Esophagus muscularis mucosa (tissue), 4 donors: Measurements from ENCODE around the gene PLPP1. TPM values are rescaled to one million over a fixed set of nuclear protein-coding genes. Genes with fewer than 3 reads are reported as not detected.
"Not testable (repeated sequence)": the region's sequence is repeated elsewhere in the genome, so short reads cannot be mapped to it uniquely, and the experiment has no call there.

Experiments used
- DNase-seq: peaks from one replicate; pipeline ENCODE4 v3.0.0-alpha.2; 2017; ENCODE audit errors: extremely low spot score
- H3K27ac ChIP-seq, 4 donors: fragments of 200-600 bp; sonication (generic); replicated peaks in 1 of 4; 1 replicate in 3 of 4; 2 replicates in 1 of 4; pipeline ENCODE4 v1.5.1; 2016 to 2019; ENCODE audit warnings: mild to moderate bottlenecking in 1 of 4
- H3K27me3 ChIP-seq, 4 donors: fragments of 200-600 bp; sonication (generic); one replicate each; pipeline versions ENCODE4 v1.5.1 to v1.6.0; 2016 to 2019
- H3K36me3 ChIP-seq, 4 donors: fragments of 200-600 bp; sonication (generic); one replicate each; pipeline ENCODE4 v1.5.1; 2016 to 2019
- H3K4me1 ChIP-seq, 4 donors: fragments of 200-600 bp; sonication (generic); one replicate each; pipeline ENCODE4 v1.5.1; 2016 to 2019
- H3K4me3 ChIP-seq, 4 donors: fragments of 200-600 bp; sonication (generic); 1 replicate in 2 of 4; 2 replicates in 2 of 4; pipeline ENCODE4 v1.5.1; 2016 to 2019; ENCODE audit warnings: mild to moderate bottlenecking in 4 of 4, moderate library complexity in 1 of 4
- H3K9me3 ChIP-seq, 4 donors: fragments of 200-600 bp; sonication (generic); 1 replicate in 3 of 4; 2 replicates in 1 of 4; pipeline ENCODE4 v1.5.1; 2016 to 2019
- CTCF ChIP-seq, 3 experiments: fragments of 200-600 bp in 2 of 3; fragments of 450-650 bp in 1 of 3; sonication (generic) in 2 of 3; IDR thresholded peaks; one replicate each; pipeline ENCODE4 v1.5.1; 2017 to 2019; ENCODE audit warnings: antibody characterized with exemption in 3 of 3, mild to moderate bottlenecking in 2 of 3, moderate library complexity in 1 of 3
- EP300 ChIP-seq: sonication (generic); formaldehyde crosslinking; IDR thresholded peaks from one replicate; pipeline ENCODE4 v1.6.1; 2017; ENCODE audit warnings: antibody characterized with exemption
- POLR2A ChIP-seq: fragments of 450-650 bp; IDR thresholded peaks from one replicate; pipeline ENCODE4 v1.6.1; 2017; ENCODE audit warnings: antibody characterized with exemption, moderate library complexity, mild to moderate bottlenecking, low read depth
- POLR2AphosphoS5 ChIP-seq, 2 donors: sonication (generic); formaldehyde crosslinking; IDR thresholded peaks; one replicate each; pipeline ENCODE4 v1.6.1; 2017; ENCODE audit warnings: antibody characterized with exemption in 2 of 2
- WGBS: methylation state at CpG from one replicate; pipeline ENCODE4 v1.1.5; 2018; 5-methylcytosine and 5-hydroxymethylcytosine counted together
- intact Hi-C: fragments of 100-400 bp; cut with DNase I; formaldehyde crosslinking; loops from one replicate; pipeline ENCODE4 v1.15.1; 2023
- total RNA-seq, 4 donors: library from RNA; depleted of rRNA; stranded (reverse); fragments of >200 nt; gene quantifications; one replicate each; pipeline versions ENCODE4 v1.1.0 to v1.2.1, GENCODE V29; 2016

Gene PLPP1
- total RNA-seq, 4 donors from 2014 or later: 186 to 306 (median 241) TPM

DNA sequence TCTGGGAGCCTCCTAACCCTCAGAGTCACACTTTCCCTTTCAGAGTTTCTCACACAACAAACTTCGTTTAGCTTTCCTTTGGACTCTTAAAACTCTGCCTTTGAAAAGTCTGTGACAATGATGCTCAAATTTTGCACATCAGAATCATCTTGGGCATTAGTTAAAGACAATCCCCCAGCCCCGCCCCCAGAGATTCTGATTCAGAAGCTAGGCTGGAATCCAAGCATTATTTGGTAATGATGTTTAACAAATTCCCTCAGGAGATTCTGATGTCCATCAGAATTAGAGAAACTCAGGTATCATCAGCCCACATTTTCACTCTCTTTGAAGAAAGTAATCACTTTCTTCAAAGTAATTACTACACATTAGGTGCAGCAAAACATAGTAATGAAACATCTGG, 9.6 kb upstream of the PLPP1 start:
- Histone ChIP-seq H3K27me3 (no peaks in the 10 kb centered on the region), H3K9me3 (no peaks in the 10 kb centered on the region), H3K36me3 (no peaks in the 10 kb centered on the region), H3K4me1 (no peaks in the 10 kb centered on the region), H3K27ac (no peak overlapping the region), H3K4me3 (no peak overlapping the region)
- DNase-seq: no peak
- intact Hi-C loops: no loop called here
- 87% methylated on average over 2 of the region's 2 CpGs for WGBS
- TF ChIP-seq POLR2A (no peak), EP300 (no peak), CTCF (IDR thresholded peaks at IDR 0.05) (no peak), POLR2AphosphoS5 (IDR thresholded peaks at IDR 0.05) (no peak)

GRCh38 chr5:55541056-55541635, 6.4 kb upstream of the PLPP1 start:
- no peak for DNase-seq
- no peaks in the 10 kb centered on the region for H3K9me3 ChIP-seq
- intact Hi-C loops: no loop called here
- WGBS: 85% methylated on average over 1 of the region's 1 CpG
- no peak overlapping the region for H3K27ac ChIP-seq
- TF ChIP-seq EP300 (no peak), CTCF (IDR thresholded peaks at IDR 0.05) (no peak), POLR2A (no peak), POLR2AphosphoS5 (IDR thresholded peaks at IDR 0.05) (no peak)
- no peaks in the 10 kb centered on the region for H3K4me1 ChIP-seq
- H3K36me3 ChIP-seq: no peaks in the 10 kb centered on the region
- H3K4me3 ChIP-seq: no peak overlapping the region
- no peaks in the 10 kb centered on the region for H3K27me3 ChIP-seq

DNA sequence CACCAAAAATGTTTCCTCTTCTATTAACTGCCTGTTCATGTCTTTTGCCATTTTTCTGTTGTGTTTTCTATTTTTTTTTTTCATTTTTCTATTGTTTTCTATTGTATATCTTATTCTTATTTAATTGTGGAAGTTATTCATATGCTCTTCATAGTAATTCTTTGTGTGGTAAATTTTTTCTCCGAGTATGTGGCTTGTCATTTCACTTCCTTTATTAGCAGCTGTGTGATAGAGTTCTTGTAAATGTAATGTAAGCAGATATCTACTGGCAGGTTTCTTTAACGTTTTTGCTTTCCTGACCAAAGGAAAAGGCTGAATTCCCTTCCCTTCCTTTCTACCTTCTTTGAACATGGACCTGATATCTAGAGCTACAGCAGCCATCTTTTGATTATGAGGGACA, 5.8 kb upstream of the PLPP1 start:
- intact Hi-C loops: no loop called here
- Histone ChIP-seq H3K4me3 (no peak overlapping the region), H3K4me1 (peaks cover 4 to 6% (median 5%) of the 10 kb centered on the region in 4 donors), H3K27me3 (no peaks in the 10 kb centered on the region), H3K27ac (no peak overlapping the region), H3K36me3 (no peaks in the 10 kb centered on the region), H3K9me3 (no peaks in the 10 kb centered on the region)
- 40% methylated on average over 2 of the region's 2 CpGs for WGBS
- TF ChIP-seq CTCF (IDR thresholded peaks at IDR 0.05) (no peak), POLR2A (no peak), POLR2AphosphoS5 (IDR thresholded peaks at IDR 0.05) (no peak), EP300 (no peak)
- DNase-seq: no peak

- TF ChIP-seq EP300 (no peak), POLR2A (no peak), CTCF (IDR thresholded peaks at IDR 0.05) (no peak), POLR2AphosphoS5 (IDR thresholded peaks at IDR 0.05) (no peak)
- WGBS: 80% methylated on average over 1 of the region's 1 CpG
These were observed 5.3 kb upstream of the PLPP1 start for GRCh38 chr5:55540024-55540423.

DNA sequence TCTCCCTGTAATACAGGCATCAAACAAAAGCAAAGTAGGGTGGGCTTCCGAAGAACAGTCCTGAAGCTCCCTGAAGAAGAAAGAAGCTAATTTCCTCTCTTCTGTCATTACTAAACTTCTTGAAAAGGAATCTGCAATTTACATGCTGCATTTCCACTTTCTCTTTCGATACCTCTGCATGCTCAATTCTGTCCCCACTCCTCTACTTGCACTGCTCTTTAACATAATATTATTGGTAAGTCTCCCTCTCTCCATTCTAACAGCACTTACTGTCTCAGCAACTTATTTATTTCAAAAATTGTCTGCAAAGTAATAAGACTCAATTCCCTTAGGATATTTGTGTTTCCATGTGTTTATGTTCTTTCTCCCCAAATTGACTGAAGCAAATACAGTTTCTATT, 3.9 kb upstream of the PLPP1 start:
- Histone ChIP-seq H3K4me1 (peaks cover 7 to 11% (median 10%) of the 10 kb centered on the region in 4 donors), H3K4me3 (no peak overlapping the region), H3K27me3 (no peaks in the 10 kb centered on the region), H3K36me3 (no peaks in the 10 kb centered on the region), H3K27ac (peak overlapping the region in 1 of 4 donors; percentile 3), H3K9me3 (no peaks in the 10 kb centered on the region)
- DNase-seq: no peak
- WGBS: 39% methylated on average over 2 of the region's 2 CpGs
- TF ChIP-seq POLR2AphosphoS5 (IDR thresholded peaks at IDR 0.05) (no peak), POLR2A (no peak), EP300 (no peak), CTCF (IDR thresholded peaks at IDR 0.05) (no peak)
- intact Hi-C loops: no loop called here

More at GRCh38 chr5:55540024-55540423, 5.3 kb upstream of the PLPP1 start:
- intact Hi-C loops: no loop called here
- peaks cover 7 to 10% (median 9%) of the 10 kb centered on the region in 4 donors for H3K4me1 ChIP-seq
- no peak overlapping the region for H3K27ac ChIP-seq
- no peaks in the 10 kb centered on the region for H3K36me3 ChIP-seq
- no peaks in the 10 kb centered on the region for H3K9me3 ChIP-seq
- H3K4me3 ChIP-seq: no peak overlapping the region
- no peaks in the 10 kb centered on the region for H3K27me3 ChIP-seq
- no peak for DNase-seq

- peaks cover 7 to 24% (median 21%) of the 10 kb centered on the region in 4 donors for H3K4me1 ChIP-seq
- H3K36me3 ChIP-seq, DNase-seq, H3K27me3 ChIP-seq, H3K4me3 ChIP-seq, intact Hi-C loops, H3K27ac ChIP-seq, H3K9me3 ChIP-seq: not testable (repeated sequence)
- 94% methylated on average over 8 of the region's 8 CpGs for WGBS
These were observed 2.6 kb upstream of the PLPP1 start for GRCh38 chr5:55537315-55537714.
